Progenitor cell of endocrine pancreas (in vitro differentiated cells): Measurements from ENCODE around the gene TMEM238L. TPM values are rescaled to one million over a fixed set of nuclear protein-coding genes. Genes with fewer than 3 reads are reported as not detected.

Source experiments
- DNase-seq: peaks from one replicate; pipeline ENCODE4 v3.0.0; 2021; ENCODE audit warnings: low spot score; ENCODE audit not compliant: unreplicated experiment
- H3K27ac Mint-ChIP-seq: 2 replicates; pipeline ENCODE4 v1.8.0; 2021; ENCODE audit warnings: mild to moderate bottlenecking, moderate library complexity, mixed read lengths
- H3K27me3 Mint-ChIP-seq: 2 replicates; pipeline ENCODE4 v1.8.0; 2021; ENCODE audit warnings: mixed read lengths
- H3K36me3 Mint-ChIP-seq: 2 replicates; pipeline ENCODE4 v1.8.0; 2022; ENCODE audit warnings: mixed read lengths; ENCODE audit not compliant: insufficient read depth
- H3K4me1 Mint-ChIP-seq: 2 replicates; pipeline ENCODE4 v1.8.0; 2021; ENCODE audit warnings: low read depth, mixed read lengths
- H3K4me3 Mint-ChIP-seq: 2 replicates; pipeline ENCODE4 v1.8.0; 2021; ENCODE audit warnings: low read depth, mild to moderate bottlenecking, moderate library complexity, mixed read lengths
- H3K9me3 Mint-ChIP-seq: 2 replicates; pipeline ENCODE4 v1.8.0; 2021; ENCODE audit warnings: low read depth, mixed read lengths
- total RNA-seq: library from RNA; stranded (reverse); gene quantifications from 2 replicates; pipeline ENCODE4 v1.2.1, GENCODE V29; 2021
- TF ChIP-seq, protein P1 (sequence below): fragments of 200-600 bp; sonication (generic); IDR thresholded peaks from one replicate; pipeline ENCODE4 v1.5.0; 2021; ENCODE audit warnings: antibody characterized with exemption, mild to moderate bottlenecking; ENCODE audit not compliant: unreplicated experiment

TMEM238L gene
- total RNA-seq, 1 donor from 2014 or later = not detected

DNA sequence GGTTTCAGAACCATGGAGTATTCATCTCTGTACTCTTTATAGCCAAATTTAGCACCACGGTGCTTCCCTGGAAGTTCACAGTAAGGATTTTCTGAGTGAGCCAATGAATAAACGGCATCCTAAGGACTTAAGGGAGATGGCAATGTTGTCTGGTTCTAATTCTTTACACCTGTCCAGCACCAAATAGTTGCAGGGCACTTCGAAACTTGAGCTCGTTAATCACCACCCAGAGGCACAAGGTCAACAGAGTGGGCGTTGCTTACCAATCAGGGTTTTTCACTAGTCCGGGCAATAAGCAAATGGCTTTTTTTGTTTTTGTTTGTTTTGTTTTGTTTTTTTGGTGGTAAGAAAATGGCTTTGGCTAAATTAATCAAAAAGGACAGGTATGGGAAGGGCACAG, 45.8 kb downstream of the TMEM238L start:
- peaks cover 36% of the 10 kb centered on the region for H3K27me3 Mint-ChIP-seq

DNA sequence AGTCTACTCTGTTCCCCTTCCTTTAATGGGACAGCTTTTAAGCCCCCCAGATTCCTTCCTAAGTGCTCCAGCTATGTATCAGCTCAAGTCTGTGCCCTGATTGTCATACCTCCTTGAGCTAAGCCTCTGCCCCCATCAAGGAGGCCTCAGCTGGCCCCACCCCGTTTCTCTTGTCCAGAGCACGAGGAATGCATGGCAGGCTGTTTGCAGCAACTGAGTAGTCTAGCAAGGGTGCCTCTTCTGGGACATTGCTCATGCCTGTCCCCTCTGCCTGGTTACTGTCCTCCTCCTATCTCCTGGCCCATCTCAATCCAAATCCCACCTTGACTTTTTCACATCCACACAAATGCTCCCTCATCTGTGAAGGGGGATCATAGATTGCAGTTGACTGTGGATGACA, 46.3 kb downstream of the TMEM238L start:
- no peaks in the 10 kb centered on the region for H3K9me3 Mint-ChIP-seq
- DNase-seq = no peak
- no peak overlapping the region for H3K27ac Mint-ChIP-seq
- H3K27me3 Mint-ChIP-seq = peaks cover 38% of the 10 kb centered on the region
- TF ChIP-seq, protein P1, sequence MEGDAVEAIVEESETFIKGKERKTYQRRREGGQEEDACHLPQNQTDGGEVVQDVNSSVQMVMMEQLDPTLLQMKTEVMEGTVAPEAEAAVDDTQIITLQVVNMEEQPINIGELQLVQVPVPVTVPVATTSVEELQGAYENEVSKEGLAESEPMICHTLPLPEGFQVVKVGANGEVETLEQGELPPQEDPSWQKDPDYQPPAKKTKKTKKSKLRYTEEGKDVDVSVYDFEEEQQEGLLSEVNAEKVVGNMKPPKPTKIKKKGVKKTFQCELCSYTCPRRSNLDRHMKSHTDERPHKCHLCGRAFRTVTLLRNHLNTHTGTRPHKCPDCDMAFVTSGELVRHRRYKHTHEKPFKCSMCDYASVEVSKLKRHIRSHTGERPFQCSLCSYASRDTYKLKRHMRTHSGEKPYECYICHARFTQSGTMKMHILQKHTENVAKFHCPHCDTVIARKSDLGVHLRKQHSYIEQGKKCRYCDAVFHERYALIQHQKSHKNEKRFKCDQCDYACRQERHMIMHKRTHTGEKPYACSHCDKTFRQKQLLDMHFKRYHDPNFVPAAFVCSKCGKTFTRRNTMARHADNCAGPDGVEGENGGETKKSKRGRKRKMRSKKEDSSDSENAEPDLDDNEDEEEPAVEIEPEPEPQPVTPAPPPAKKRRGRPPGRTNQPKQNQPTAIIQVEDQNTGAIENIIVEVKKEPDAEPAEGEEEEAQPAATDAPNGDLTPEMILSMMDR = no peak
- no peak overlapping the region for H3K4me3 Mint-ChIP-seq
- peaks cover 25% of the 10 kb centered on the region for H3K4me1 Mint-ChIP-seq
- H3K36me3 Mint-ChIP-seq = no peaks in the 10 kb centered on the region

More for the DNA sequence above, 45.8 kb downstream of the TMEM238L start:
- H3K4me1 Mint-ChIP-seq = peaks cover 25% of the 10 kb centered on the region
- H3K36me3 Mint-ChIP-seq = no peaks in the 10 kb centered on the region
- no peak for DNase-seq
- H3K4me3 Mint-ChIP-seq = no peak overlapping the region
- no peaks in the 10 kb centered on the region for H3K9me3 Mint-ChIP-seq
- no peak overlapping the region for H3K27ac Mint-ChIP-seq
- TF ChIP-seq, protein P1 = no peak

DNA sequence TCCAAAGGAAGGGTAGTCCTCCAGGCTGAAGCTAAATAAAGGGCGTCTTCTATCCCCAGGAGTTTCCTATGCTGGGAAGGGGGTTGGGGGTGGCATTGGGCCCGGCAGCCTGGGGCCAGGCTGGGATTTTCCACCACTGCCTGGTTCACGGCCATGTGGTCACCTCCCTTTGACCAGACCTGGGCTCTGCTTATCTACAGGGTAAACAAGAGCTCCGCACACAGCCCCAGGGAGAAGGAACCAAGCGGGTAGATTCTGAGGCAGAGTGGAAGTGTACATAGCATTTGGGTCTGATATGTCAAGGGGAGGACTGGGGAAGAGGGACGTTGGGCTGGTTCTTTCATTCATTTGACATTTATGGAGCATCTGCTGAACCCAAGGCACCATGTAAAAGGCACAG, 46.8 kb downstream of the TMEM238L start:
- no peak for DNase-seq
- Mint-ChIP-seq H3K27ac (no peak overlapping the region), H3K27me3 (peaks cover 40% of the 10 kb centered on the region), H3K36me3 (no peaks in the 10 kb centered on the region), H3K9me3 (no peaks in the 10 kb centered on the region), H3K4me3 (no peak overlapping the region), H3K4me1 (peaks cover 25% of the 10 kb centered on the region)
- TF ChIP-seq, protein P1 = no peak

DNA sequence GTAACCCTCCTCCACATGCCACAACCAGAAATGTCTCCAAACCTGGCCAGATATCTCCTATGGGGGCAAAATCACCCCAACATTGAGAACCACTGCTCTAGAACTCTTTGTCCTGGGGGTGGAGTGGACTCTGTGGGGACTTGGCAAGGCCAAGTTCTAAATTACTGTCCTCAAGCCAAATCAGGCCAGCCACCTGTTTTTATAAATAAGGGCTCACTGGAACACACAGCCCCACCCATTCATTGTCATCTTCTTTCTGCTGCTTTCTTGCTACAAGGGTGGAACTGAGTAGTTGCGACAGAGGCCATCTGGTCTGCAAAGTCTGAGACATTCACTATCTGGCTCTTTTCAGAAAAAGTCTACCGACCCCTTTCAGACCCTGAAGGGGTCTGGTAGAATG, 47.3 kb downstream of the TMEM238L start:
- H3K9me3 Mint-ChIP-seq = no peaks in the 10 kb centered on the region
- H3K4me3 Mint-ChIP-seq = no peak overlapping the region
- H3K36me3 Mint-ChIP-seq = no peaks in the 10 kb centered on the region
- no peak for DNase-seq
- H3K27ac Mint-ChIP-seq = no peak overlapping the region
- peaks cover 25% of the 10 kb centered on the region for H3K4me1 Mint-ChIP-seq
- TF ChIP-seq, protein P1 = no peak
- H3K27me3 Mint-ChIP-seq = peaks cover 40% of the 10 kb centered on the region

DNA sequence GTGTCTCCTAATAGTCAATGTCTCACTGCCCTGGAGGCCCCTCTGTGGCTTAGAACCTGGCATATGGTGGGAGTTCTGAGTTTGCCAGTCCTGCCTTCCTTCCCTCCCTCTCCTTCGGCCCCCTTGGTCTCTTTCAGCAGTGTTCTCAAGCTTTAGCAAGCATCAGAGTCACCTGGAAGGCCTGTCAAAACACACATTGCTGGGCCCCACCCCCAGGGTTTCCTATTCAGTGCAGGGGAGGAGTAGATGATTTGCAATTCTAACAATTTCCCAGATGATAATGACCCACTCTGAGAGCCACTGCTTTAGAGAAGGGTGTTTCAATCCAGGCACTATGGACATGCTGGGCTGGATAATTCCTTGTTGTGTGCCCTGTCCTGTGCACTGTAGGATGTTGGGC, 47.7 kb downstream of the TMEM238L start:
- Mint-ChIP-seq H3K36me3 (no peaks in the 10 kb centered on the region), H3K27ac (no peak overlapping the region), H3K9me3 (no peaks in the 10 kb centered on the region), H3K4me1 (peaks cover 25% of the 10 kb centered on the region), H3K4me3 (no peak overlapping the region), H3K27me3 (peaks cover 40% of the 10 kb centered on the region)
- TF ChIP-seq, protein P1 = no peak
- DNase-seq = no peak
